Renal pelvis (tissue), 4 donors: Measurements from ENCODE around the gene RALGAPA1. TPM values are rescaled to one million over a fixed set of nuclear protein-coding genes. Genes with fewer than 3 reads are reported as not detected.
A peak's percentile ranks its signal among the peaks of the same experiment; 100 is the strongest.
"Not testable (repeated sequence)": the region's sequence is repeated elsewhere in the genome, so short reads cannot be mapped to it uniquely, and the experiment has no call there.

ENCODE experiments used
- DNase-seq: peaks from one replicate; pipeline ENCODE4 v3.0.0-alpha.2; 2013
- polyA plus RNA-seq, 3 donors: library from polyadenylated mRNA; unstranded; fragments of 120-200 nt; gene quantifications; one replicate each; pipeline ENCODE4 v1.2.1, GENCODE V29; 2013; ENCODE audit not compliant: insufficient read length in 3 of 3

RALGAPA1 gene
- polyA plus RNA-seq, 3 donors, result 32.6 to 47.3 (median 43.3) TPM

GRCh38 chr14:35631071-35631805, 177.9 kb downstream of the RALGAPA1 start:
- no peak for DNase-seq

DNA sequence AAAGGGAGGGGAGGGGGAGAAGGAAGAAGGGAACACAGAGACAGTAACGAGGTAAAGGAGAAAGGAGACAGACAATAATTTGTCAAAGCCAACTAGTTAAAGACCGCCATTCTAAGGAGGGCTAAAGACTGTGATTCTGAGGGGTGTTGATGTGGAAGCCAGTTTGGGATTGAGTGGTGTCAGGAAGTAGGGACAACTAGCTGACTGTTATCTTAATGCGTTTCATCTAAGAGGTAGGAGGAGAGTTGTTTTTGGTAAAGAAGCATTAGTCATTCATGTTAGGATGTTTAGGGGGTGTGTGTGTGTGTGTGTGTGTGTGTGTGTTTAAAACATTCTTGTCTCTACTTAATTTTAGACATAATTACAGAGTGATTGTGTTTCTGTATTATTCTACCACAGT, 180.1 kb downstream of the RALGAPA1 start:
- no peak for DNase-seq

DNA sequence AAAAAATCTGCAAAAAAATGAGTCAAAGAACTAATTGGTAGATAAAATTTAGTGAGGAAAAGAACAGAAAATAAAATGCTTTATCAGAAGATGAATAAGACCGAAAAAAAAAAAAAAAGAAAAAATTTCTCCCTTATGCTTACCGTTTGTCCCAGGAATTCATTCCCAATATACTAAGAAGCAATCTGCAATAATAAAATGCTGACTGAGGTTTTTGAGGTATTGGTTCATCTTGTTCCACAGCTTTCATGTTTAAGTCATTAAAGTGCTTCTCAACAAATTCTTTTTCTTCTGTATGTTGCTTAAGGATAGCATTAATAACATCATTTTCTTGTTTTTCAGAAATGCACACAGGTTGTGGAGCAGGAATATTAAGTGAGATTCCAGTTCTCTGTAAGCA, 182.1 kb downstream of the RALGAPA1 start:
- DNase-seq, result not testable (repeated sequence)

DNA sequence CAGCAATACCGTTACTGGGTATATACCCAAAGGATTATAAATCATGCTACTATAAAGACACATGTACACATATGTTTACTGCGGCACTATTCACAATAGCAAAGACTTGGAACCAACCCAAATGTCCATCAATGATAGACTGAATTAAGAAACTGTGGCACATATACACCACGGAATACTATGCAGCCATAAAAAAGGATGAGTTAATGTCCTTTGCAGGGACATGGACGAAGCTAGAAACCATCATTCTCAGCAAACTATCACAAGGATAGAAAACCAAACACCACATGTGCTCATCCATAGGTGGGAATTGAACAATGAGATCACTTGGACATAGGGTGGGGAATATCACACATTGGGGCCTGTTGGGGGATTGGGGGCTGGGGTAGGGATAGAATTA, 187.1 kb downstream of the RALGAPA1 start:
- DNase-seq, result not testable (repeated sequence)

DNA sequence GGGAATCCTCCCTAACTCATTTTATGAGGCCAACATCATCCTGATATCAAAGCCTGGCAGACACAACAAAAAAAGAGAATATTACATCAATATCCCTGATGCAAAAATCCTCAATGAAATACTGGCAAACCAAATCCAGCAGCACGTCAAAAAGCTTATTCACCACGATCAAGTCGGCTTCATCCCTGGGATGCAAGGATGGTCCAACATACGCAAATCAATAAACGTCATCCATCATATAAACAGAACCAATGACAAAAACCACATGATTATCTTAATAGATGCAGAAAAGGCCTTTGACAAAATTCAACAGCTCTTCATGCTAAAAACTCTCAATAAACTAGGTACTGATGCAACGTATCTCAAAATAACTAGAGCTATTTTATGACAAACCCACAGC, 189.1 kb downstream of the RALGAPA1 start:
- DNase-seq, result not testable (repeated sequence)

GRCh38 chr14:35619461-35619860, 189.6 kb downstream of the RALGAPA1 start:
- not testable (repeated sequence) for DNase-seq

- no peak for DNase-seq
Observed at GRCh38 chr14:35617500-35617899, 191.6 kb downstream of the RALGAPA1 start.

DNA sequence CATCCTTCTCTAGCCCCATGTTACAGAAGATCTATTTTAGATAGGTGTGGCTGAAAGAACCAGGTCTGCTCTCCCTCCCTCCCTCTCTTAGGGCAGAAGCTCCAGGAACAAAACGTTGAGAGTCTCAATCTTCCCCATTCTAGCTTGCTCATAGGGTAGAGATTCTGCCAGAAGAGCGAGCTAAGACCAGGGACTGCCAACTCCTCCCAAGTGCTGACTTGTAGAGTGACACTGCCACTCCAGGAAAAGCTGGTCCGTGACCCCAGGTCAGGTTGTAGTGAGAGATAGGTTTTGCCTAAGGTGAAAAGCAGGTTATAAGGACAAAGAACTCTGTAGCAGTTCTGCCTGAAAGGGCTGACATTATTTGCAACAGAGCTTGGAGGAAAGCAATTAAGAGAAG, 201.7 kb downstream of the RALGAPA1 start:
- no peak for DNase-seq

- DNase-seq, result no peak
Observed at GRCh38 chr14:35600253-35600652, 208.8 kb downstream of the RALGAPA1 start.

GRCh38 chr14:35594616-35595015, 214.5 kb downstream of the RALGAPA1 start:
- no peak for DNase-seq

DNA sequence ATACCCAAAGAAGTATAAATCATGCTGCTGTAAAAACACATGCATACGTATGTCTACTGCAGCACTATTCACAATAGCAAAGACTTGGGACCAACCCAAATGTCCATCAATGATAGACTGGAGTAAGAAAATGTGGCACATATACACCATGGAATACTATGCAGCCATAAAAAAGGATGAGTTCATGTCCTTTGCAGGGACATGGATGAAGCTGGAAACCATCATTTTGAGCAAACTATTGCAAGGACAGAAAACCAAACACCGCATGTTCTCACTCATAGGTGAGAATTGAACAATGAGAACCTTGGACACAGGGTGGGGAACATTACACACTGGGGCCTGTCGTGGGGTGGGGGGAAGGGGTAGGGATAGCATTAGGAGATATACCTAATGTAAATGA, 221.7 kb downstream of the RALGAPA1 start:
- DNase-seq, result not testable (repeated sequence)

GRCh38 chr14:35578639-35579038, 230.5 kb downstream of the RALGAPA1 start:
- DNase-seq, result no peak

- DNase-seq, result no peak
Observed at GRCh38 chr14:35578135-35578534, 231.0 kb downstream of the RALGAPA1 start.

GRCh38 chr14:35576856-35577255, 232.2 kb downstream of the RALGAPA1 start:
- no peak for DNase-seq

- DNase-seq, result no peak
Observed at GRCh38 chr14:35576260-35576659, 232.8 kb downstream of the RALGAPA1 start.

DNA sequence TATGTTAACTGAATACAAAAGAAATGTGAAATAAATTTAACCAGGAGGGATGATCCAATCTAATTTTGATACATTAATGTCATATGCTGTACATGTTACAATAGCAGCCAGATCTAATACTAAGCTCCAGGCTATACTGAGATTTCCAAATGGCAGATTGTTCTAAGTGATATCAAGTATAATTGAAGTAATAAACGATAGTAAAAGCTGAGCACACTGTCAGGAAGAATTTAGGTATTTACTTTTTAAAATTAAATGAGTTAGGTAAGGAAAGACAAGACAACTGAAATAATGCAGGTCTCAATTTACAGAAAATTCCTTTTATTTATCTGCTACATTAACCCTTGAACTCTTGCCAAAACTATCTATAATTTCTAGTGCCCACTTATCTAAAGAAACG, 235.2 kb downstream of the RALGAPA1 start:
- no peak for DNase-seq

GRCh38 chr14:35571598-35571997, 237.5 kb downstream of the RALGAPA1 start:
- DNase-seq, result no peak

- DNase-seq, result peak; percentile 44
Observed at GRCh38 chr14:35565871-35566464, 243.1 kb downstream of the RALGAPA1 start.

DNA sequence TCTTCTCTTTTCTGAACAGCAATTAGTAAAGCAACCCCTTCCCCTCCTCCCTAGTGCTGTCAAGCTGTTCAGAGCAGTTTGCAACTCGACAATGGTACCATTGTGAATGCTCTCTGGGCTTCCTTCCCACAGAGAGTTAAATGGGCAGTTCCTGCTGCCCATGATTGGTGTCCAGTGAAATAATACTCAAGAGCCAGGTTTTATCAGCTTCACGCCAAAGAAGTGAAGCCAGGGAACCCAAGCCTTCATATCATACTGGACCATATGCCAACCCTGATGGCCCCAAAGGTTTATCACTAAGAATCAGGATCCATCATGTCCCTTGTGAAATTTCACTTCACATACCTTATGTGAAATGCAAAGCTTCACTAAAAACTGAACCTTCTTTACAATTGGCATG, 250.4 kb downstream of the RALGAPA1 start:
- DNase-seq, result no peak

DNA sequence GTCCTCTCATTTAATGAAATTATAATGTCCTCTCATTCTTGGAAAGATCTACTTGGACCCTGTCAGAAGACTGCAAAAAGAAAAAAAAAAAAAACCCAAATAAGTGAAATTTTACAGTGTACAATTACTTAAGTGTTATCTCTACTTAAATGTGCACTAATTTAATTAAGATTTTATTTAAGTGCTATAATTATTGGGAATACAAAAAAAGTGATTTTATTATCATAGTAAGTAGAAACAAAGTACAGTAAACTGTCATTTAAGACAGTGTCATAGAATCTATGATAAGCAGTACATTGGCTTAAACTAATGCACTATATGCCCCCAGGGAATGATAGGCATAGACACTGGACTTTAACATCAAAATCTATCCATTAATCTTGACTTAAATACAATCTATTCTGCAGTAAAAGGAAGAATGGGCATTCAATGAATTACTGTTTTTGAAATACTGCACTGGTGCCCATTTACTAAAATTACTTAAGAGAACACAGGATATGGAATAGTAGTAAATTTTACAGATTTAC, 251.8 kb downstream of the RALGAPA1 start:
- DNase-seq, result no peak

DNA sequence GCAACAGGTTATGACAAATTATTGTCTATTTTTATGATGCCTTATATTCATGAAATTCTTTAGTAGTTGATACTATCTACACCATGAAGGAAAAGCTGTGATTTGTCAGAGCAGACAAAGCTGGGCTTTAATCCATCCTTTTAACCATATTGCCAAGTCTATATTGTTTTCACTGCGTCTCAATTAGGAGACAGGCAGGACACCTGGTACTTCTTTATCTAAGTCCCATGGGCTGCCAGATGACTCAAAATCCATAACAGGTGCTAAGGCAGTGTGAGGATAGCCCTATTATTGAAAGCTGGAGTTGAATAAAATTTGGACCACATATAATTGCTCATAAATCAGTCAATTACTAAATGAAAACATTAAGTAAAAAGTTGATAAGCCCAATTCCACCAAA, 252.5 kb downstream of the RALGAPA1 start:
- no peak for DNase-seq

DNA sequence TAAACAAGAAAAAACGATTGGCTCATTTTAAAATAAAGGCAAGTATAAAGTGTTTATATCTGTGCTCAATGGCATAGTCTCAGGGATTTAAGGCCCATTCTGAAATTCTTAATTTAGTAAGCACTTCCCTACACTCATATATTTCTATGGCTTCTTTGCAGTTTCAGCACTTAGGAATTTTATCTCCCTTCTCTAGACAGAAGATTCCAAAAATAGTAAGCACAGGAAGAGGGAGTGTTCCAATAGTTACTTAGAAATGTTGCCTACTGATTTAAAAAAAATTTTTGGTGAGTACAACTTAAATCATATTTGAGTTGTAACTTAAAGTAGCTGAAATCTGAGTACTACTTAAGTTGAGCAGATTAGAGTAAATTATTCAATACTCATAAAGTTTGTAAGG, 255.3 kb downstream of the RALGAPA1 start:
- no peak for DNase-seq

DNA sequence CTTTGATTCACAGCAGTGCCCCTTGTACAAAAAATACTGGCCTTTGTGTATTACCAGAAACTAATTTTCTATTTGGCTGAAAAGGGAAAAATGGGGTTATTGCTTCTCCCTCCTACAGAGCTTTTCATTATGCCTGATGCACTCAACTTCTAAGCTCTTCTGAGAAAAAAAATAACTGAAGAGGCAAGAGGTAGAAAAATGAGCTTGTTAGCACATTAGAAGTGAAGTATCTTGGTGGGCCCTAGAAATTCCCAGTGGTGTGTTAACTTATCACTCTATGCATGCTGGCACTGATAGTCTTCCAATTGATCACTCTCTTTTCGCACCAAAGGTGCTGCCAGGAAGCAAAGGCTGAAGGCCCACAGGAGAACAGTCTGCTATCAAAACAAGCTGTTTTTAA, 258.0 kb downstream of the RALGAPA1 start:
- DNase-seq, result no peak

GRCh38 chr14:35549551-35549950, 259.5 kb downstream of the RALGAPA1 start:
- DNase-seq, result no peak
